GM23248 (cell line): ENCODE data around the gene SFT2D3.

Experiments
- EZH2 ChIP-seq: fragments of 200-600 bp; sonication (generic); IDR thresholded peaks from 2 replicates; pipeline ENCODE4 v1.6.1; 2018; ENCODE audit warnings: antibody characterized with exemption, mild to moderate bottlenecking; ENCODE audit not compliant: insufficient read depth, poor library complexity, severe bottlenecking
- EZH2phosphoT487 ChIP-seq: fragments of 200-600 bp; sonication (generic); IDR thresholded peaks from 2 replicates; pipeline ENCODE4 v1.6.1; 2018; ENCODE audit warnings: antibody characterized with exemption, moderate library complexity, mild to moderate bottlenecking, low read depth; ENCODE audit not compliant: insufficient read depth

DNA sequence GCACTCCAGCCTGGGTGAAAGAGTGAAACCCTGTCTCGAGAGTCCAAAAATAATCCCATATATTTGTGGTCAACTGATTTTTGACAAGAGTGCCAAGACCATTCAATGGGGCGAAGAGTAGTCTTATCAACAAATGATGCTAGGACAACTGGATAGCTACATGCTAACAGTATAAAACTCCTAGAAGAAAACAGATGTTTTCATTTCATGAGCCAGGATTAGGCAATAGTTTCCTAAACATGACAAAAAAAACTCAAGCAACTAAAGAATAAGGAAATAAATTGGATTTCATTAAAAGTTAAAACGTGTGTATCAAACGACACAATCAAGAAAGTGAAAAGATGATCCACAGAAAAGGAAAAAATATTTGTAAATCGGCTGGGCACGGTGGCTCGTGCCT is 32.2 kb upstream of the SFT2D3 start:
- TF ChIP-seq EZH2 (no peak), EZH2phosphoT487 (no peak)
